OCI-LY7 (cell line): ENCODE results near the gene CEP55. TPM values are rescaled to one million over a fixed set of nuclear protein-coding genes. Genes with fewer than 3 reads are reported as not detected.
A peak's percentile ranks its signal among the peaks of the same experiment; 100 is the strongest.

Experiments used
- BruUV-seq: library from RNA; stranded (reverse); fragments of 400-500 nt; replicated peaks from 2 replicates; lab custom pipeline; 2021; lab: Mats Ljungman, UMichigan
- CTCF ChIA-PET: fragments of 300-600 bp; sonication (Branson Sonifier 250); formaldehyde crosslinking; loops from one replicate; lab custom pipeline; 2022; ENCODE audit warnings: antibody characterized with exemption; ENCODE audit not compliant: unreplicated experiment; lab: Charles Lee
- POLR2A ChIA-PET: fragments of 300-600 bp; sonication (Branson Sonifier 250); formaldehyde crosslinking; loops from one replicate; lab custom pipeline; 2022; ENCODE audit warnings: antibody characterized with exemption; lab: Charles Lee
- DNase-seq: peaks from one replicate; pipeline ENCODE4 v3.0.0-alpha.2; 2015; ENCODE audit warnings: low spot score
- H2AFZ ChIP-seq: fragments of 200-600 bp; sonication (generic), shearing (Covaris generic); 2 replicates; pipeline ENCODE4 v1.6.1; 2014; ENCODE audit warnings: mild to moderate bottlenecking, antibody characterized with exemption, low read length, moderate library complexity
- H3K27ac ChIP-seq: fragments of 200-600 bp; sonication (generic); 2 replicates; pipeline ENCODE4 v1.5.1; 2014; ENCODE audit warnings: mixed run types, low read depth, mild to moderate bottlenecking, moderate library complexity, low read length, inconsistent platforms; ENCODE audit not compliant: poor library complexity, severe bottlenecking
- H3K36me3 ChIP-seq: fragments of 200-600 bp; sonication (generic); 2 replicates; pipeline ENCODE4 v1.6.1; 2014; ENCODE audit warnings: mild to moderate bottlenecking, antibody characterized with exemption, low read length, moderate library complexity, mixed read lengths; ENCODE audit not compliant: insufficient read depth
- H3K4me1 ChIP-seq: fragments of 200-600 bp; sonication (generic); 2 replicates; pipeline ENCODE4 v1.5.1; 2014; ENCODE audit warnings: mild to moderate bottlenecking, low read length; ENCODE audit not compliant: insufficient read depth, poor library complexity, severe bottlenecking
- H3K4me2 ChIP-seq: fragments of 200-600 bp; sonication (generic); 2 replicates; pipeline ENCODE4 v1.6.1; 2014; ENCODE audit warnings: mild to moderate bottlenecking, low read length
- H3K4me3 ChIP-seq: fragments of 200-600 bp; sonication (generic); 2 replicates; pipeline ENCODE4 v1.5.1; 2014; ENCODE audit warnings: mild to moderate bottlenecking, low read depth, low read length; ENCODE audit not compliant: poor library complexity, severe bottlenecking
- H3K79me2 ChIP-seq: fragments of 200-600 bp; sonication (generic); 2 replicates; pipeline ENCODE4 v1.6.1; 2016; ENCODE audit warnings: low read depth, mild to moderate bottlenecking, low read length, moderate library complexity, mixed read lengths; ENCODE audit not compliant: insufficient read depth
- H3K9me2 ChIP-seq: fragments of 200-600 bp; sonication (generic); 2 replicates; pipeline ENCODE4 v1.6.1; 2016; ENCODE audit warnings: mild to moderate bottlenecking, low read length, mixed read lengths; ENCODE audit not compliant: insufficient read depth
- H3K9me3 ChIP-seq: fragments of 200-600 bp; sonication (generic); 2 replicates; pipeline ENCODE4 v1.6.1; 2014; ENCODE audit warnings: mild to moderate bottlenecking, mixed run types, low read length, mixed read lengths
- H4K20me1 ChIP-seq: fragments of 200-600 bp; sonication (generic); 2 replicates; pipeline ENCODE4 v1.6.1; 2014; ENCODE audit warnings: mild to moderate bottlenecking, antibody characterized with exemption, low read length, moderate library complexity, mixed read lengths; ENCODE audit not compliant: insufficient read depth
- CTCF ChIP-seq: fragments of 200-600 bp; sonication (generic); conservative IDR thresholded peaks from 2 replicates; pipeline ENCODE4 v1.5.1; 2014; ENCODE audit warnings: mild to moderate bottlenecking, antibody characterized with exemption, low read length, moderate library complexity, mixed read lengths
- EZH2phosphoT487 ChIP-seq: fragments of 200-600 bp; sonication (generic); IDR thresholded peaks from 2 replicates; pipeline ENCODE4 v1.6.1; 2018; ENCODE audit warnings: low read depth, borderline replicate concordance, mild to moderate bottlenecking, mixed run types, antibody characterized with exemption, low read length, moderate library complexity, mixed read lengths
- intact Hi-C: fragments of 100-400 bp; cut with micrococcal nuclease; formaldehyde crosslinking; loops from one replicate; pipeline ENCODE4 v1.10.0; 2022; ENCODE audit not compliant: unreplicated experiment
- total RNA-seq, 2 experiments: library from RNA; depleted of rRNA in 1 of 2; stranded (reverse); fragments of >200 nt in 1 of 2; shearing (Covaris generic) in 1 of 2; gene quantifications; 2 replicates each; pipeline ENCODE4 v1.2.3, GENCODE V29; 2014 to 2022

CEP55 gene
- total RNA-seq, 2 experiments from 2014 or later: 64.5 to 68.3 TPM

GRCh38 chr10:93494494-93494893 lies 1.9 kb upstream of the CEP55 start:
- no peaks in the 10 kb centered on the region for H3K9me2 ChIP-seq
- ChIA-PET CTCF (no interaction called here), POLR2A (interaction anchor here (0.6 to 0.7 kb wide), 4 partner anchors 131 to 1043 kb away, joined by 3 read pairs; no protein-coding TSS in a partner anchor)
- H4K20me1 ChIP-seq: 0 out of 2 replicates have a peak, but pooled peaks cover 4% of the 10 kb centered on the region
- no TSS peak for BruUV-seq
- intact Hi-C loops: no loop called here
- peaks cover 29% of the 10 kb centered on the region for H3K79me2 ChIP-seq
- H3K27ac ChIP-seq: no peak overlapping the region
- no peaks in the 10 kb centered on the region for H3K9me3 ChIP-seq
- no peak for TF ChIP-seq CTCF
- peaks cover 29% of the 10 kb centered on the region for H3K4me1 ChIP-seq
- no peak overlapping the region for H3K4me3 ChIP-seq
- H2AFZ ChIP-seq: peak overlapping the region; percentile 90; the same call in 1 of the 2 replicates
- no peak for DNase-seq
- no peak overlapping the region; the same call in 1 of the 2 replicates for H3K4me2 ChIP-seq
- peaks cover 13% of the 10 kb centered on the region; the same call in 1 of the 2 replicates for H3K36me3 ChIP-seq

GRCh38 chr10:93495654-93496321 lies 624 bp upstream of the CEP55 start:
- H3K4me1 ChIP-seq: peaks cover 41% of the 10 kb centered on the region
- intact Hi-C loops: loop anchor here (5.0 kb wide), 2 partner anchors 127 to 187 kb away; no protein-coding TSS in a partner anchor
- peaks cover 42% of the 10 kb centered on the region for H3K79me2 ChIP-seq
- ChIA-PET CTCF (interaction anchor here (0.9 kb wide), 1 partner anchor 13 kb away, joined by 4 read pairs; no protein-coding TSS in a partner anchor), POLR2A (interaction anchor here (0.6 to 1.7 kb wide), 7 partner anchors 9 to 856 kb away, joined by 3 to 7 read pairs (median 4); partner anchors contain the start of gene MYOF)
- H3K4me3 ChIP-seq: peak overlapping the region; percentile 97
- TF ChIP-seq CTCF: no peak
- no peak for TF ChIP-seq EZH2phosphoT487
- H3K9me2 ChIP-seq: no peaks in the 10 kb centered on the region
- H3K9me3 ChIP-seq: no peaks in the 10 kb centered on the region
- H3K27ac ChIP-seq: peak overlapping the region; percentile 54
- peak overlapping the region; percentile 90 for H2AFZ ChIP-seq
- peak; percentile 19 for DNase-seq
- peak overlapping the region; percentile 85 for H3K4me2 ChIP-seq
- peaks cover 26% of the 10 kb centered on the region for H3K36me3 ChIP-seq
- H4K20me1 ChIP-seq: peaks cover 10% of the 10 kb centered on the region; the same call in 1 of the 2 replicates
- TSS peak; percentile 84 for BruUV-seq

- POLR2A ChIA-PET: no interaction called here
- intact Hi-C loops: loop anchor here (5.0 kb wide), 2 partner anchors 124 to 184 kb away; no protein-coding TSS in a partner anchor
- H3K4me3 ChIP-seq: peak overlapping the region; percentile 97
Measured at GRCh38 chr10:93498166-93498565, 1.8 kb downstream of the CEP55 start.

More at GRCh38 chr10:93498166-93498565, 1.8 kb downstream of the CEP55 start:
- no peak overlapping the region for H2AFZ ChIP-seq
- H3K79me2 ChIP-seq: peaks cover 60% of the 10 kb centered on the region
- H4K20me1 ChIP-seq: peaks cover 10% of the 10 kb centered on the region; the same call in 1 of the 2 replicates
- DNase-seq: peak; percentile 11
- H3K9me2 ChIP-seq: no peaks in the 10 kb centered on the region
- H3K4me2 ChIP-seq: peak overlapping the region; percentile 93
- no TSS peak for BruUV-seq
- H3K27ac ChIP-seq: peak overlapping the region; percentile 35
- H3K4me1 ChIP-seq: peaks cover 42% of the 10 kb centered on the region
- CTCF ChIA-PET: no interaction called here
- no peak for TF ChIP-seq CTCF
- TF ChIP-seq EZH2phosphoT487: no peak
- H3K36me3 ChIP-seq: peaks cover 47% of the 10 kb centered on the region
- H3K9me3 ChIP-seq: no peaks in the 10 kb centered on the region
